PC-9 (cell line): ENCODE data around the gene UBIAD1. TPM values are rescaled to one million over a fixed set of nuclear protein-coding genes. Genes with fewer than 3 reads are reported as not detected.

Source experiments
- BruUV-seq: library from RNA; stranded (reverse); fragments of 400-500 nt; replicated peaks from 2 replicates; lab custom pipeline; 2021; lab: Mats Ljungman, UMichigan
- CTCF ChIA-PET: fragments of 300-600 bp; sonication (Branson Sonifier 250); formaldehyde crosslinking; loops from one replicate; lab custom pipeline; 2022; ENCODE audit warnings: antibody characterized with exemption; lab: Charles Lee
- POLR2A ChIA-PET: fragments of 300-600 bp; sonication (Branson Sonifier 250); formaldehyde crosslinking; loops from one replicate; lab custom pipeline; 2022; ENCODE audit warnings: antibody characterized with exemption; ENCODE audit not compliant: unreplicated experiment; lab: Charles Lee
- DNase-seq, 2 experiments: peaks; one replicate each; pipeline versions ENCODE4 v3.0.0 to v3.0.0-alpha.2; 2015 to 2022; ENCODE audit warnings: mixed read lengths in 1 of 2
- H2AFZ ChIP-seq: fragments of 200-600 bp; sonication (generic); 2 replicates; pipeline ENCODE4 v1.8.1; 2017; ENCODE audit warnings: antibody characterized with exemption
- H3F3A ChIP-seq: fragments of 200-600 bp; sonication (generic); 2 replicates; pipeline ENCODE4 v1.8.1; 2017; ENCODE audit warnings: antibody characterized with exemption, mild to moderate bottlenecking, low read depth; ENCODE audit not compliant: insufficient read depth
- H3K27ac ChIP-seq: fragments of 200-600 bp; sonication (generic); 2 replicates; pipeline ENCODE4 v1.6.1; 2016; ENCODE audit warnings: mixed run types
- H3K27me3 ChIP-seq: fragments of 200-600 bp; sonication (generic); 2 replicates; pipeline ENCODE4 v1.6.1; 2016; ENCODE audit warnings: low read depth, mixed run types; ENCODE audit not compliant: insufficient read depth
- H3K36me3 ChIP-seq: fragments of 200-600 bp; sonication (generic); 2 replicates; pipeline ENCODE4 v1.6.1; 2016; ENCODE audit warnings: low read depth, mixed run types
- H3K4me1 ChIP-seq: fragments of 200-600 bp; sonication (generic); replicated peaks from 2 replicates; pipeline ENCODE4 v1.6.1; 2016; ENCODE audit warnings: mixed run types; ENCODE audit not compliant: insufficient read depth
- H3K4me2 ChIP-seq: fragments of 200-600 bp; sonication (generic); 2 replicates; pipeline ENCODE4 v1.6.1; 2017; ENCODE audit warnings: mixed run types
- H3K4me3 ChIP-seq: fragments of 200-600 bp; sonication (generic); 2 replicates; pipeline ENCODE4 v1.6.1; 2016; ENCODE audit warnings: mixed run types
- H3K79me2 ChIP-seq: fragments of 200-600 bp; sonication (generic); 2 replicates; pipeline ENCODE4 v1.6.1; 2017; ENCODE audit warnings: low read depth, mixed run types
- H3K9me2 ChIP-seq: fragments of 200-600 bp; sonication (generic); 2 replicates; pipeline ENCODE4 v1.8.1; 2017; ENCODE audit warnings: mild to moderate bottlenecking; ENCODE audit not compliant: insufficient read depth
- H3K9me3 ChIP-seq: fragments of 200-600 bp; sonication (generic); 2 replicates; pipeline ENCODE4 v1.8.1; 2016; ENCODE audit warnings: low read depth; ENCODE audit not compliant: insufficient read depth
- H4K20me1 ChIP-seq: fragments of 200-600 bp; sonication (generic); 2 replicates; pipeline ENCODE4 v1.8.1; 2017; ENCODE audit not compliant: insufficient read depth
- CTCF ChIP-seq: fragments of 200-600 bp; sonication (generic); conservative IDR thresholded peaks from 2 replicates; pipeline ENCODE4 v1.6.1; 2017; ENCODE audit warnings: mixed run types, antibody characterized with exemption, mild to moderate bottlenecking, moderate library complexity
- EZH2 ChIP-seq: fragments of 200-600 bp; sonication (generic); IDR thresholded peaks from 2 replicates; pipeline ENCODE4 v1.8.0; 2017; ENCODE audit warnings: antibody characterized with exemption, low read depth
- intact Hi-C: fragments of 100-400 bp; cut with micrococcal nuclease; formaldehyde crosslinking; loops from one replicate; pipeline ENCODE4 v1.10.0; 2022; ENCODE audit not compliant: unreplicated experiment
- total RNA-seq: library from RNA; stranded (reverse); gene quantifications from 2 replicates; pipeline ENCODE4 v1.2.3, GENCODE V29; 2021

The UBIAD1 gene
- total RNA-seq, 1 experiment from 2014 or later, result 11.2 TPM

GRCh38 chr1:11298390-11299224 is 25.6 kb downstream of the UBIAD1 start:
- no peaks in the 10 kb centered on the region for H3K4me1 ChIP-seq
- H3K9me3 ChIP-seq, result no peaks in the 10 kb centered on the region
- H3F3A ChIP-seq, result no peaks in the 10 kb centered on the region
- CTCF ChIA-PET, result no interaction called here
- H3K36me3 ChIP-seq, result no peaks in the 10 kb centered on the region
- H4K20me1 ChIP-seq, result no peaks in the 10 kb centered on the region
- no TSS peak for BruUV-seq
- no peak for TF ChIP-seq CTCF
- no peak for TF ChIP-seq EZH2
- no peak overlapping the region for H3K27ac ChIP-seq
- no peak overlapping the region for H3K4me3 ChIP-seq
- H2AFZ ChIP-seq, result no peak overlapping the region
- no peaks in the 10 kb centered on the region for H3K9me2 ChIP-seq
- POLR2A ChIA-PET, result no interaction called here
- no peaks in the 10 kb centered on the region for H3K27me3 ChIP-seq
- intact Hi-C loops, result no loop called here
- DNase-seq, result no peak
- no peak overlapping the region for H3K4me2 ChIP-seq
- H3K79me2 ChIP-seq, result no peaks in the 10 kb centered on the region

DNA sequence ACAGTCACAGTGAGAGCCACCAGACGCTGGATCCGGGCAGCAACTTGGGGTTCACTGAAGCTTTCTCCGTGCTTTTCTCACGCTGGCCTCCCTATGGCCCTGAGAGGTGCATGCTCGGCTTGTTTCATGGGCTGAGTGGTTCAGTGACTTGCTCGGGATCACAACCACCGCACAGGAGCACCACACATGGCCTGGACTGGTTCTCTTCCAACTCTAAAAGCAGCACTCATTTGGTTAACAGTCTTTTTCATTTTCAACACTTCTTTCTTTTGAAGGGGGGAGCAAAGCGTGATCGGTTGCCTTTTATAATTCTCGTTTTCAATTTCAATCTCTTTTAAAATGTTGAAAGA is 26.2 kb downstream of the UBIAD1 start:
- no TSS peak for BruUV-seq
- Histone ChIP-seq H3K36me3 (no peaks in the 10 kb centered on the region), H3K9me3 (no peaks in the 10 kb centered on the region), H3K4me1 (no peaks in the 10 kb centered on the region), H4K20me1 (no peaks in the 10 kb centered on the region), H3K4me2 (no peak overlapping the region), H3F3A (no peaks in the 10 kb centered on the region), H3K27ac (no peak overlapping the region), H3K4me3 (no peak overlapping the region), H3K79me2 (no peaks in the 10 kb centered on the region), H2AFZ (no peak overlapping the region), H3K9me2 (no peaks in the 10 kb centered on the region), H3K27me3 (no peaks in the 10 kb centered on the region)
- ChIA-PET CTCF (no interaction called here), POLR2A (no interaction called here)
- DNase-seq, result no peak
- intact Hi-C loops, result no loop called here
- TF ChIP-seq EZH2, result no peak

DNA sequence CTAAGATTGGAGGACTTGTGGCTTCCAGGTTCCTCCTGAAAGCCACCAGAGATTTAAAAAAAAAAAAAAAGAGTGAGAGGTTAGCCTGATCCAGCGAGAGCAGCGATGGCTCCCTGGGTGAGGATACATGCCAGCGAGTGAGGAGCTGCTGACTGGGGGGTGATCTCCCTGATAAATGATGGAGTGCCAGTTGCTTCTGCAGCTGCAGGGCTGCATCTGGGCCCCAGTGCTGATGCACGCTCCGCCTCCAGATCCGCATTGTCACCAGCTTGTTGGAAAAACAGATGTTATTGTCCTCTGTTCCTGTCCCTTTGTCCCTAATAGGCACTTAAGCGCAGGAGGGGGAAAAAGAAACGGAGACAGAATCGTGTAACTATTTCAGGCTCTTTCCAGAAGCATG is 28.6 kb downstream of the UBIAD1 start:
- no peaks in the 10 kb centered on the region for H3K79me2 ChIP-seq
- no peaks in the 10 kb centered on the region for H4K20me1 ChIP-seq
- H3K4me2 ChIP-seq, result no peak overlapping the region
- BruUV-seq, result no TSS peak
- no peaks in the 10 kb centered on the region for H3K27me3 ChIP-seq
- no peak overlapping the region for H3K4me3 ChIP-seq
- H3K36me3 ChIP-seq, result no peaks in the 10 kb centered on the region
- H3K27ac ChIP-seq, result no peak overlapping the region
- DNase-seq, result no peak
- intact Hi-C loops, result no loop called here
- H3F3A ChIP-seq, result no peaks in the 10 kb centered on the region
- H3K9me2 ChIP-seq, result no peaks in the 10 kb centered on the region
- POLR2A ChIA-PET, result no interaction called here
- no peak overlapping the region for H2AFZ ChIP-seq
- CTCF ChIA-PET, result no interaction called here
- no peaks in the 10 kb centered on the region for H3K9me3 ChIP-seq
- TF ChIP-seq CTCF (no peak), EZH2 (no peak)
- no peaks in the 10 kb centered on the region for H3K4me1 ChIP-seq
